Stimulated activated CD8-positive, alpha-beta memory T cell treated with anti-CD3 and anti-CD28 coated beads, Interleukin-12 subunit alpha, Interleukin-12 subunit beta, amount 100 ng/mL, for 1 hour (primary cell): ENCODE results near the gene IFNA6.
"Not testable (repeated sequence)": the region's sequence is repeated elsewhere in the genome, so short reads cannot be mapped to it uniquely, and the experiment has no call there.

ENCODE experiments used
- DNase-seq: peaks from one replicate; pipeline ENCODE4 v3.0.0-alpha.2; 2020; ENCODE audit warnings: low read depth

Gene IFNA6

DNA sequence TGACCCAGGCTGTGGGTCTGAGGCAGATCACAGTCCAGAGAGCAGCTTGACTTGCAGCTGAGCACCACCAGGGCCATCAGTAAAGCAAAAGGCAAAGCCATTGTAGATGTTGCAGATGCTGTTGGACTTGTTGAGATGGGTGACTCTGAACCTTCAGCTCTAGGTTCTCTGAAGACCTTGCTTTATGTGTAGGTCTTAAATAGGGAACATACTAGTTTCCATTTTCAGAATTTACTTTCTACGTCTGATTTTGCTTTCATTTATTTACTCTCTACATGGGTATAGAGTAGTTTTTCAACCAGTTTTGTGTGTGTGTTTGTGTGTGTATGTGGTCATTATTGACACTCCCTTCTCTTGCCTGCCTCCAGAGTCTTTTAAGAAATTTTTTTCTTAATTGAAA lies at the start of gene IFNA6:
Gene IFNA6 (minus strand): TSS at position 101 of the 400 bp plus-strand sequence. CDS start 0 bp downstream, at position 101.
- DNase-seq = no peak

GRCh38 chr9:21399956-21400355 lies 49.3 kb upstream of the IFNA6 start:
- DNase-seq = no peak

GRCh38 chr9:21398955-21399489 lies 48.3 kb upstream of the IFNA6 start:
- no peak for DNase-seq

- DNase-seq = peak; percentile 41
Measured at GRCh38 chr9:21395778-21396717, 45.4 kb upstream of the IFNA6 start.

GRCh38 chr9:21392270-21392669 lies 41.6 kb upstream of the IFNA6 start:
- DNase-seq = no peak

DNA sequence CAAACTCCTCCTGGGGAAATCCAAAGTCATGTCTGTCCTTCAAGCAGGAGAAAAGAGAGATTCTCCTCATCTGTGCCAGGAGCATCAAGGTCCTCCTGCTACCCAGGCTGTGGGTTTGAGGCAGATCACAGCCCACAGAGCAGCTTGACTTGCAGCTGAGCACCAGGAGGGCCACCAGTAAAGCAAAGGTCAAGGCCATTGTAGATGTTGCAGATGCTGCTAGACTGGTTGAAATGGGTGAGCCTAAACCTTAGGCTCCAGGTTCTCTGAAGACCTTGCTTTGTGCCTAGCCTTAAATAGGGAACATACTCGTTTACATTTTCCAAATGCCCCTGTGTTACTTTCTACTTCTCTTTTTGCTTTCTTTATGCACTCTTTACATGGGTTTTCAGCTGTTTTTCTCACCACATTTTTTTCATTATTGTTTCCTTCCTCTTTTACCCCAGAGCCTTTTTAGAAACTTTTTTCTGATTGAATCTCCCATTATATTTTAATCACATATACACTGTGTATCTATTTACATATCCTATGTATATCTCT lies 34.5 kb upstream of the IFNA6 start, which contains the start of gene IFNA2:
Gene IFNA2 (minus strand): TSS at position 268 of the 540 bp plus-strand sequence. CDS start 69 bp downstream, at position 199.
- no peak for DNase-seq

GRCh38 chr9:21383627-21384026 lies 32.9 kb upstream of the IFNA6 start:
- no peak for DNase-seq

GRCh38 chr9:21381448-21382339 lies 31.0 kb upstream of the IFNA6 start:
- no peak for DNase-seq

DNA sequence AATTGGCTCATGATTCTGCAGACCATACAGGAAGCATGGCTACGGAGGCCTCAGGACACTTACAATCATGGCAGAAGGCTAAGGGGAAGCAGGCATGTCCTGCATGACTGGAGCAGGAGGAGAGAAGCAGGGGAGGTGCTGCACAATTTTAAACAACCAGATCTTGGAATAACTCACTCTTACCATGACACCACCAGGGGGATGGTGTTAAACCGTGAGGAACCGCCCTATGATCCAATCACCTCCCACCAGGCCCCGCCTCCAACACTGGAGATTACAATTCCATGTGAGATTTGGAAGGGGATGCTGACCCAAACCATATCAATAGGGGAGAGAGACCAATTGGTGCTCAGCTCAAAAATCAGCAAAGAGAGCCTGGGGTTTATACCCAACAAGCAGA lies 20.8 kb upstream of the IFNA6 start:
- DNase-seq = not testable (repeated sequence)

DNA sequence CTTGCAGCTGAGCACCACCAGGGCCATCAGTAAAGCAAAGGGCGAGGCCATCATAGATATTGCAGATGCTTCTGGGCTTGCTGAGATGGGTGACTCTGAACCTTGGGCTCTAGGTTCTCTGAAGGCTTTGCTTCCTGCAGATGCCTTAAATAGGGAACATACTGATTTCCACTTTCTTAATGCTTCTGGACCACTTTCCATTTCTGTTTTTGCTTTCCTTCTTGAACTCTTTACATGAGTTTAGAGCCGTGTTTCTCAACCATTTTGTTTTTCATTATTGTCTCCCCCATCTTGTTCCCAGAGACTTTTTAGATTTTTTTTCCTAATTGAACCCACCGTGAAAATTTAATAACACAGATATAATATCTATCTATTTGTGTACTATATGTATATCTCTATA lies 17.3 kb upstream of the IFNA6 start, which contains the start of gene IFNA13:
Gene IFNA13 (minus strand): TSS at position 101 of the 400 bp plus-strand sequence. CDS start 47 bp downstream, at position 54.
- DNase-seq = no peak

DNA sequence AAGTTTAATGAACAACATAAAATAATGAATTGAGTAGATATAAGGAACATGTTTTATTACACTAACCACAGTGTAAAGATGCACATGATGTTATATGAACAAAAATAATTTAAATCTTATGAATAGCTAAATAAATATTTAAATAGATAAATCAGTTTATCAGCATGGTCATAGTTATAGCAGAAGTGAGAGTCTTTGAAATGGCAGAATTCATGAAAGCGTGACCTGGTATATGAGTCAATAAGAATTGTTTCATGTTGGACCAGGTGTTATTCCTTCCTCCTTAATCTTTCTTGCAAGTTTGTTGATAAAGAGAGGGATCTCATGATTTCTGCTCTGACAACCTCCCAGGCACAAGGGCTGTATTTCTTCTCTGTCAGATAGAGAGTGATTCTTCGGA lies 16.5 kb upstream of the IFNA6 start:
- DNase-seq = not testable (repeated sequence)

DNA sequence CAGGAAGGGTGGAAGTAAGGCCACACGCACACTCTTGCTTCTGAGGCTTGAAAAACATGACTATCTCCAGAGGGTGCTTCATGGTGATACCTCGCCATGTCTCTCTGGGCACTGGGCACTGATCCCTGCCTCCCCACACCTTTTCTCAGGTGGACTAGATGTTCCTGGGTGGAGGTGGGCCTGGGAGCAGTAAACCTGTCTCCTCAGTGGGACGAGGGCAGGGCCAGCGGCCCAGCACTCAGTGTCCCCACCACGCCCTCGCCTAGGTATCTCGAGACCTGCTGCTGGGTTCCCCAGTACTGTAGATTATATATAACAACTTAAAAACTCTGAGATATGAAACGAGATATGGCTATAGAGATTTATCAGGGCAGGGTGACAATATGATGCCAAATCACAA lies 11.6 kb upstream of the IFNA6 start:
- no peak for DNase-seq

GRCh38 chr9:21357479-21358460 lies 7.1 kb upstream of the IFNA6 start:
- no peak for DNase-seq

DNA sequence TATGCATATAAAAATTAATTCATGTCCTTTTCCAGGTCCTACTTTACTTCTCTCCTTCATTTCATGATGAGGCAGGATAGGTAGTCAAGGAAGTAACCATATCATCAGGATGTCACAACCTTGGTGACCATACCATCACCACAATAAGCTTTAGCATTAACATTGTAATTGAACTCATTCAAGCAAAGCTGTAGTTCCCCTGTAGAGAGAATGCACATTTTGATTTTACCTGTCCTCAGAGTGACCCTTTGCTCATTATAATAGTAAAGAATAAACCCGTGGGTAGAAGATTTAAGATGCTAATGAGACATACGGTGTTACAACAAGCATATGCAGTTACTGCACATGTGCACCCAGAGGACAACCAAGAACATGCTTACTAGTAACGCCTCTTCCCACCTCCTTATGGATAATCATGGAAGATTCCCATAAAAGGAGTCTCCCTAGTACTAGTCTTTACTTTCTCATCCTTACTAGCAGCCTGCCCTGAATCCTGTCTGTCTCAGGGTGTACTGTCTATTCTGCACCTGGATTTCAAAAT lies 2.2 kb downstream of the IFNA6 start:
- no peak for DNase-seq

- no peak for DNase-seq
Measured at GRCh38 chr9:21340735-21341134, 10.0 kb downstream of the IFNA6 start.

DNA sequence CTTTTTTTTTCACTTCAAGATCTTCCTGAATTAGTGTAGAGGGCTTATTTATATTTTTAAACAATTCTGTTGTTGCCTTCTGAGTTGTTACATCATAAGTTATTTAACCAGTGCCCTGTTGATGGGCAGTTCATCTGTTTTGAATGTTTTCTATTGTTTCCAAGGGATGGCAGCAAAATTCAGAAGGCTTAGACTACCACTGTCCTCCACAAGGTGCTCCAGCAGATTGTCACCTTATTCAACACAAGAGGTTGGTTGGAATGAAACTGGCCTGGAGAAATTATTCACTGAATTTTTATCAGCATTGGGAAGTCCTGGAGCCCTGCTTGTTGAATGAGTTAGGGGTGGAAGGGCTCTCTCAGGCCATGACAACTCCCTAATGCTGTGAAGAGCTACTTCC lies 14.2 kb downstream of the IFNA6 start:
- DNase-seq = no peak

DNA sequence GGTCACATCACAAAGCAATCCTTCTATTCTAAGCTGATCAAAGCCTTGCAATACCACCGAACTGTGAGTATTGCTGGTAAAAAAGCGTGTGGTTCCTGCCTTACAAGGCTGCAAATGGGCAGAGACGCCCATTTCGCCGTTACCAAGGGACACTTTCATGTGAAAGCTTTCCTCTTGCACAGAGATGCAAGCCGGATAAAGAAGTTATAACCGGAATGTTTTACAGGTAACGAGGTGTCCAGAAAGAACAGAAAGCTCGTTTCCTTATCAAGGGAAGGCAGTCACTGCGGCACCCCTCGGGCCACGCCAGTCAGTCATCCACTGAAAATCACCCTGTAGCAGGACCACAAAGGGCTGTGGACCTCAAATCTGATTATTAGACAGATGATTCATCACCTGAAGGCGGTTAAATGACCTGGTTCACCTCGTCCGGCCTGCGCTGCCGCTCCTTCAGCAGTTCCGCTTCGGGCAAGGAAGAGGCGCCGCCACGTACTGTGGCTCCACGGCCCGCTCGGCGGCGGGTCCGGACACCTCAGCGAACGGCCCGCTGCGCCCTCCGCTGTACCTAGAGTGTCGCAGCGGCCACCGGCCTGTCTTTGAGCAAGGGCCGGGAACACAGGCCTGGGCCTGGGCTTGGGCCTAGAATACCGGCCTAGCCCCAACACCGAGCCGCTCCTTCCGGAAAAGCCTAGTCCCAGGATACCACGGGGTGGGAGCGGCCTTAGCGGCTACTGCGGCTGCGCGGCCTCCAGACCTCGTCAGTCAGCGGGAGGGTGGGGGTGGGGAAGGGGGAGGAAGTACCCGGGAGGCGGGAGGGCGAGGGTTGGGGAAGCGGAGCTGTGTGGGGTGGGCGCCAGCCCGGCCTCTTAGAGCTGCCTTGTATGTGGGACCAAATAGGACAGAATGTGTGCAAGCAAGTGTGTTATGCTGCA lies 15.7 kb downstream of the IFNA6 start, which contains the start of gene KLHL9:
Gene KLHL9 (minus strand): TSS at position 704 of the 932 bp plus-strand sequence. CDS start 545 bp downstream, at position 159.
- DNase-seq = peak; percentile 79

- DNase-seq = no peak
Measured at GRCh38 chr9:21333226-21333625, 17.5 kb downstream of the IFNA6 start.
